Left cardiac atrium (tissue), 4 donors: ENCODE data around the gene CRIP2. TPM values are rescaled to one million over a fixed set of nuclear protein-coding genes. Genes with fewer than 3 reads are reported as not detected.
A peak's percentile ranks its signal among the peaks of the same experiment; 100 is the strongest.

ENCODE experiments used
- ATAC-seq, 2 donors: fragments of 200-7000 bp; cut with Tn5 transposase; one replicate each; pipeline ENCODE4 v1.9.1; 2020; ENCODE audit warnings: mild to moderate bottlenecking in 2 of 2, moderate library complexity in 2 of 2
- DNase-seq: peaks from one replicate; pipeline ENCODE4 v3.0.0-alpha.2; 2020
- intact Hi-C, 2 donors: fragments of 100-400 bp; cut with DNase I; formaldehyde crosslinking; loops; one replicate each; pipeline versions ENCODE4 v1.14.1 to v1.15.1; 2022 to 2023
- total RNA-seq, 2 donors: library from RNA; stranded (reverse); fragmentation: NEBNext Ultra II Directional; extraction: Animal tissue kit (Norgen Biotek cat#: 25700); gene quantifications; one replicate each; pipeline ENCODE4 v1.2.1, GENCODE V29; 2021
- donor health status: DM: no; HTN: yes; CAD: no.
- donor health status: DM: no; HTN: yes; CAD: no; lungs with severe emphysema.
- donor health status: DM: yes; HTN: yes; CAD: no.
- donor health status: Dilated cardiomyopathy.

Gene CRIP2
- total RNA-seq, 2 donors from 2014 or later = 783 to 843 TPM

DNA sequence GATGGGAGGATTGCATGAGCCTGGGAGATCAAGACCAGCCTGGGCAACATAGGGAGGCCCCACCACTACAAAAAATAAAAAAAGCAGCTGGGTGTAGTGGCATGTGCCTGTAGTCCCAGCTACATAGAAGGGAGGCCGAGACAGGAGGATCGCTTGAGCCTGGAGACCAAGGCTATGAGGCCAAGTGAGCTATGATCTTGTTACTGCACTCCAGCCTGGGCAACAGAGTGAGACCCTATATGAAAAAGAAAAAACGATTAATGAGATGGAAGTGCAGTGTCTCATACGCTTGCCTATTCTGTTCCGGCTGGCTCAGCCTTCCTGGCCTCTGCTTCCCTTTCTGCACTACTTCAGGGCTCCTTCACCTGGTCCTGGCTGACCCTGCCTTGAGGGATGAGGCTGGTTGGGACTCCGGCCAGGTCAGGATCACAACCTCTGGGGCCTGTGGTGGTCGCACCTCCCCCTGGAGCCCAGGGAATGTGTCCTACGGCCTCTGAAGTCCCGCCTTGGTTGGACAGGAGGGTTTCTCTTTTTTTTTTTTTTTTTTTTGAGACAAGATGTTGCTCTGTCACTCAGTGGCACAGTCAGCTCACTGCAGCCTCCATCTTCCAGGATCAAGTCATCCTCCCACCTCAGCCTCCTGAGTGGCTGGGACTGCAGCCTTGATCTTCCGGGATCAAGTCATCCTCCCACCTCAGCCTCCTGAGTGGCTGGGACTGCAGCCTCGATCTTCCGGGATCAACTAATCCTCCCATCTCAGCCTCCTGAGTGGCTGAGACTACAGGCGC, 27.1 kb downstream of the CRIP2 start:
- DNase-seq (no peak), ATAC-seq (no peak)
- intact Hi-C loops = no loop called here

DNA sequence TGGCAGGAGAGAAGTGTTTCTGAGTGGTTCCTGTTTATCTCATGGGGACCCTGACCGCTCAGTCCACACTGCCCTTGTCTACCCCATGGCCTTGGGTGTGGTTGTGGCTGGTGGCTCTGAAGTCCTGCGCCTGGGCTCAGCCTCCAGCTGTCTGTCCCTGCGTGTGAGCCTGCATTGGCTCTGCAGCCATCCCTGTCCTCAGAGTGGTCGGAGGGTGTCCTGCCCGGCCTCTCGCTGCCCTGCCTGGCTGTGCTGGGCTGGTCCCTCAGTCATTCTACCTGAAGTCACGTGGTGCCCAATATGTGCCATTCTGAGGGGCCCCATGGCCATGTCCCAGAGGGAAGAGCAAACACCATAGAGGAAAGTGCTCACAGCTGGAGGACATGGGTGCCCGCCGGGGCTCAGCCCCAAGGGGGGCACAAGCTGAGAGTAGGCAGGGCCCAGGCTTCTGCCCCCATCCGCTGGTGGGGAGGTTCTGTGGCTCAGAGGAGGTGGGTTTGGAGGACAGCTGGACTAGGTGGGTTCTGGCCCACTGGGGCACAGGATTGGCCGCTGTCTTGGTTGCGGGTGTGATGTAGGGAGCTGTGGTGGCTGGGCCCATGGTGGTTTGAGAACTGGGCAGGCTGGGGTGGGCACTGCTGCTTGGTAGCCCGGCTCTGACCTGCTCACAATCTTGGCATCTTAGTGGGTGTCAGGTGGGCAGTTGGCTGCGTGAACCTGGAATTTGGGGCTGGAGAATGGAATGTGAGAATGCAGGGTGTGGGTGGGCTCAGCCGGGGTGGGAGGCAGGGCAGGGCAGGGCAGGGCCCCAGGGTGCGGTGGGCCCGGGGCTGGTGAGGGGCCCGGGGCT, 28.1 kb downstream of the CRIP2 start:
- DNase-seq = no peak
- no peak for ATAC-seq

DNA sequence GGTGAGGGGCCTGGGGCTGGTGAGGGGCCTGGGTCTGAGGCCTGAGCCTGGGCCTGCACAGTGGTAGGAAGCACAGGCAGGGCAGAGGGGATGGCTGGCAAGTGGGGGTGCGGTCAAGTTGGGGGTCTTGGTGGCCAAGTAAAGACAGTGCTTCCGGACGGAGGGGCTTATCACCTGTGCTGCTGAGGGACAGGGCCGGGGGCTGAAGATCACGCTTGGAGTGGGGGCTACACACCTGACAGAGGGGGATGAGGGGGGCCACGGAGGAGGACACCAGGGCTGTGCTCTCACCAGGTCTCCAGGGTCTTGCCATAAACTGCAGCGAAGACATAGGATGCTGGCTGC, 28.6 kb downstream of the CRIP2 start:
- intact Hi-C loops = no loop called here
- no peak for DNase-seq
- no peak for ATAC-seq

More for the DNA sequence above, 28.1 kb downstream of the CRIP2 start:
- intact Hi-C loops = no loop called here

DNA sequence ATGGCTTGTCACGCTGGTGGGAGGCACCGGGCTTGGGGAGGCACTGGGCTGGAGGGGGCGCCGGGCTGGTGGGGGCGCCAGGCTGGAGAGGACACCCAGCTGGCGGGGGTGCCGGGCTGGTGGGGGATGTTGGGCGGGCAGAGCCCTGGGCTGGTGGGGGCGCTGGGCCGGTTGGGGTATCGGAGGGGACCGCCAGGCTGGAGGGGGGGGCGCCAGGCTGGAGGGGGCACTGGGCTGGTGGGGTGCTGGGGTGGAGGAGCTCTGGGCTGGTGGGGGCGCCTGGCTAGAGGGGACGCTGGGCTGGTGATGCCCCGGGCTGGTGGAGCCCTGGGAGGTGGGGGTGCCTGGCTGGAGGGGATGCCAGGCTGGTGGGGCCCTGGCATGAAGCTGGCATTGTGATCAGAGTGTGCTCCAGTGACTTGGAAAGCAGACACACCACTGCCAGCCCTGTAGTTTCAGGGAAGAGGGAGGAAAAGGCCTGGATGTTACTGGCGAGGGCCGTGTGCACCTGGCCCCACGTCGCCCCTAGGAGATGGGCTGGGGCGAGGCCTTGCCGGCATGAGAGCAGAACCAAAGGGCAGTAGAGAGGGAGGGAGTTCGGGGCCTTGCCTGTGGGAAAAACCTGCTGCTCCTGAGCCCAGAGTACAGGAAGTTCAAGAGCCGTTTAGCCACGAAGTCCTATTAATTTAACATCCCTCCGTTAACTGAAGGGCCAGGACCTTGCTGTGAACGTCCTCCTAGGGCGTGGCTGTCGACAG, 29.5 kb downstream of the CRIP2 start:
- DNase-seq (no peak), ATAC-seq (no peak)
- intact Hi-C loops = no loop called here

DNA sequence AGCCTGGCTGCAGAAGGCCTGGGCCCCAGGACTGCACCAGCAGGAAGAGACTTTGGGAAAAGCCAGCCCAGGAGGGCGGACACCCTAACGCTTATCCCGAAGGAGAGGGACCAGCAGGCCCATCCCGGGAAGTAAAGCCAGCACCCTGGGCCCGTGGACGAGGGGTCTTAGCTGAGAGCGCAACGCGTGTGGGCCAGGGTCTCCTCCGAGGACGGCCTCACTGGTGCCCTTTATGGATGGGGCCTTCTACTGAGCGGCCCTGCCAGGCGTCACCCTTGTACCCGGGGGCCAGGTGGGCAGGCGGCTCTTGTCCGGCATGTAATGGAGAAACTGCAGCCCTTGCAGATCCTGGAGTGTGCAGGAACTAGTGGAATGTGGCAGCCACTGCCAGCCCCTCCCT, 30.5 kb downstream of the CRIP2 start:
- ATAC-seq = no peak
- intact Hi-C loops = no loop called here
- no peak for DNase-seq

DNA sequence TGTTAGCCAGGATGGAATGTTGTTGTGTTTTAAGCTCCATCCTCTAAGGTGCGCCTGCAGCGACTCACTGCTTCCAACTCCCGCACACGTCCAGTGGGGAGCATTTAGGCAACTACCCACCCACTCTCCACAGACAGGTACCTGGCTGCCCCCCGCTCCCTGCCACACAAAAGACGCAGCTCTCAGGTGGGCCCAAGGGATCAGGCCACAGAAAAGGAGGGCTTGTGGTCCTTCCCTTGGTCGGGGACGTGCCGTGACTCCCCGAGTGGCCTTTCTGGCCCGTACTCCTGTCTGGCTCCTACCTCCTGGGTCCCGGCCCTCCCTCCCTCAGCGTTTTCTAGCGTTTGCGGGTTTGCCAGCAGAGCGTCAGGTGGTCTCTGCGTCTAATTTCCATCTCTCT, 32.6 kb downstream of the CRIP2 start:
- intact Hi-C loops = no loop called here
- ATAC-seq (no peak), DNase-seq (no peak)

DNA sequence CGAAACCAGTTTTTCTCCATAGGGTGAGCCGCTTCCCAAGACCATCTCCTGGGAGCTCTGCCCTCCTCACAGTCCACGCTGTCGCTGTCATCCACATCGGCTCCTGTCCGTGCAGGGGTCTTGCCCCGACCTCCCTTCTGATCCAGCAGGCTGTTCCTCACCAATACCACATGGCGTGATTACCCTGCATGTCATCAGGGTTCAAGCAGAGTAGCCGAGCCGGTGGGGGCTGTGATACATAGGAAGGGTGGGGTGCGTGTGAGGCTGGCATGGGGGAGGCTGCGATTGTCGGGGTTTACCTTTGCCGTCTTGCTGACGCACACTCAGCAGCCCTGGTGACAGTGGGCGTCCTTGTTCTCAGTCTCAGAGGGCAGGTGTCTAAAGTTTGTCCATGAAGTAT, 33.4 kb downstream of the CRIP2 start:
- ATAC-seq = no peak
- DNase-seq = no peak
- intact Hi-C loops = no loop called here

DNA sequence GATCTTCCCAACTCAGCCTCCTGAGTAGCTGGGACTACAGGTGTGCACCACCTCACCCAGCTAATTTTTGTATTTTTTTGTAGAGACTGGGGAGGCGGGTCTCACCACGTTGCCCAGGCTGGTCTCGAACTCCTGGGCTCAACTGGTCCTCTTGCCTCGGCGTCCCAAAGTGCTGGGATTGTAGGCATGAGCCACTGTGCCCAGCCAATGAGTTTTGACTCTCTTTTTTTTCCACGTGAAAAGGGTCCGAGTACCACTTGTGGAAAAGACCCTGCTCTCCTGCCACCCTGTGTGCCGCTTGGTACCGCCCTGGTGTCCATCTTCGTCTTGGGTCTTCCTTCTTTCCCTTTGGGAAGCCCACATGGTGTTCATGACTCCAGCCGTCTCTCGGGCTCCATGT, 34.0 kb downstream of the CRIP2 start:
- DNase-seq = no peak
- ATAC-seq = no peak

DNA sequence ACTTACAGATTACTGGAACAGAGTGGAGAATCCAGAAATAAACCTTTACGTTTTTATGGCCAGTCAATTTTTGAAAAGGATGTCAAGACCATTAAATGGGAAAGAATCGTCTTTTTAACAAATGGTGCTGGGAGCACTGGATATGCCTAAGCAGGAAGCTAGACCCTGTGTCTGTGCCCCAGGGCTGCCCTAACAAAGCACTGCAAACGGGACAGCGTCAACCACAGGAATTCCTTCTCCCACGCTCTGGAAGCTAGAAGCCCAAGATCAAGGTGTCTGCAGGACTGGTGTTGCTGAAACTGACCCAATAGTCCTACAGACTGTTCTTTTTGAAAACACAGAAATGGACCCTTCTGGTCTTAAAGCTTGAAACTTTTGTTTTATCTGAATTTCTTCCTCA, 42.5 kb downstream of the CRIP2 start:
- no peak for DNase-seq
- intact Hi-C loops = no loop called here
- no peak for ATAC-seq

More for the DNA sequence above, 34.0 kb downstream of the CRIP2 start:
- intact Hi-C loops = no loop called here

DNA sequence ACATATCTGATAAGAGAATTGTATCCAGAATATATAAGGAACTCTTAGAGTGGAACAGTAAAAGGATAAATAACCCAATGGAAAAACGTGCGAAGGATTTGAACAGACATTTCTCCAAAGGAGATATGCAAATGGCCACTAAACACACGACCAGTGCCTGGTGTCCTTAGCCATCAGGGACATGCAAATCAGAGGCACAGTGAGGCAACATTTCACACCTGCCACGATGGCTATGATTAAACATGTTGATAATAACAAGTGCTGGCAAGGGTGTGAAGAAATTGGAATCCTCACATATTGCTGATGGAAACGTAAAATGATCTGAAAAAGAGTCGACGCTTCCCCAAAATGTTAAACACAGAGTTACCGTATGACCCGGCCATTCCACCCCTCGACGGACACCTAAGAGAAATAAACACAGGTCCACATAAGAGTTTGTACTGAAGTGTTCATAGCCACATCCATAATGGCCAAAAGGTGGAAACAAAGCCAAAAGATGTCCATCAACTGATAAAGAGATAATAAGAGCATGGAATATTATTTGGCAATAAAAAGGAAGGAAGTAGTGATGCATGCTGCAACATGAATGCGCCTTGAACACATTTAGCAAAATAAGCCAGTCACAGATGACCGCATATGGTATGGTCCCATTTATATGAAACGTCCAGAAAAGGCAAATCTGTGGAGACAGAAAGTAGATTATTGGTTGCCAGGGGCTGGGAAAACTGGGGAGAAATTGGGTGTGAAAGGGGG, 45.5 kb downstream of the CRIP2 start:
- DNase-seq (no peak), ATAC-seq (no peak)
- intact Hi-C loops = loop anchor here in 1 of 2 donors (10.0 kb wide), 1 partner anchor 315 kb away; no protein-coding TSS in a partner anchor

DNA sequence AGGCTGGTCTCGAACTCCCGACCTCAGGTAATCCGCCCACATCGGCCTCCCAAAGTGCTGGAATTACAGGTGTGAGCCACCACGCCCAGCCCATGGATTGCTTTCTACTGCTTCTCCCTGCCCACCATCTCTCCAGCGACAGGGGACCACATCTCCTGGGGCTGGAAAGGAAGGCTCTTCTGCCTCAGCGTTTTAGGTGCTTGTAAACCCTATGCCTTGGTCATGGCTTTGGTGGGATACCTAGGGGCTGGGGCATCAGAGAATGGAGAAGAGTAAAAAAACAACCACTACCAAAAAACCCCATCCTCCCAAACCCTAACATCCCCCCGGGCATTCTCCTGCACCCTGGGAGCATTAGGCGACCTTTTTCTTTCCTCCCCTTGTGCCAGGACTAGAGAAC, 50.7 kb downstream of the CRIP2 start:
- DNase-seq (no peak), ATAC-seq (no peak)
- intact Hi-C loops = loop anchor here in 1 of 2 donors (10.0 kb wide), 1 partner anchor 321 kb away; no protein-coding TSS in a partner anchor

DNA sequence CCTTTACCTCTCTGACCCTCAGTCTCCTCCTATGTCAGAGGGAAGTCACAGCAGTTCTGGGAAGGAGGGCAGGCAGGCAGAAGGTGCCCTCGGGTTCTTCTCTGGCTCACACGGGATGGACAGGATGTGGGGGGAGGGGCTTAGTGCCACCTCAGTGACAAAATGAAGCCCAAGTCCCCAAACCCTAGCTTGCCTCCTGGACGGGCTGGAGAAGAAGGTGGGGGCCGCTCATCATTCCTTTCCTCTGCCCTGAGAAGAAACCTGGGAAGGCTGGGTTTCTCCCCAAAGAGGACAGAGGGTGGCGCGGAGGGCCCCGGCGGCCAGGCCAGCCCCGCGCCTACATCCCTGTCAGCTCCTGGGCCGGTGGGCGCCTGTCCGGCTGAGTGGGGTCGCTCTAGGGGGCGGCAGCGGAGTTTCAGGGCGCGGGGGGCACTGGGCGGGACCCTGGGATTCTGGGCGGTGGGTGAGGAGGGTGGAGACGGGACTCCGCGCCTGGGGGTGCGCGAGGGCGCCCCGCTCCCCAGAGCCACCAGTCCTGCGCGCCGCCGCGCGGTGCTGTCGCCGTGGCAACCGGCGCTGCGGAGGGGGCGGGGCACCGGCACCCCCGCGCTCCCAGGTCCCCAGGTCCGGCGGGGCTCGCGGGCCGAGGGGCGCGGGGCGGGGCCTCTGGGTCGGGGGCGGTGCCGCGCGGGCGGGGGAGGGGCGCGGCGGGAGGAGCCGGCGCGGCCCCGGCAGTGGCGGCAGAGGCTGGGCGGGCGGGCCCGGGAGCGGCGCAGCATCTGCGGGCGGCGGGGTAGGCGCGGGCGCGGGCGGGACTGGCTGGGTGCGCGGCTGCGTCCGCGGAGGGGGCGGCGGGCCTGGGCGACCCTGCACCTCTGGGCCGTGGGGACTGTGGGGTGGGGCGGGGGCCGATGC, 51.5 kb downstream of the CRIP2 start, which contains the start of gene TMEM121:
TSS of gene TMEM121 (plus strand) at position 723 of the 915 bp plus-strand sequence. CDS start 2,252 bp downstream, outside the sequence.
- DNase-seq (no peak), ATAC-seq (peak; percentile 6 to 24)
- intact Hi-C loops = loop anchor here in 1 of 2 donors (10.0 kb wide), 1 partner anchor 321 kb away; no protein-coding TSS in a partner anchor

DNA sequence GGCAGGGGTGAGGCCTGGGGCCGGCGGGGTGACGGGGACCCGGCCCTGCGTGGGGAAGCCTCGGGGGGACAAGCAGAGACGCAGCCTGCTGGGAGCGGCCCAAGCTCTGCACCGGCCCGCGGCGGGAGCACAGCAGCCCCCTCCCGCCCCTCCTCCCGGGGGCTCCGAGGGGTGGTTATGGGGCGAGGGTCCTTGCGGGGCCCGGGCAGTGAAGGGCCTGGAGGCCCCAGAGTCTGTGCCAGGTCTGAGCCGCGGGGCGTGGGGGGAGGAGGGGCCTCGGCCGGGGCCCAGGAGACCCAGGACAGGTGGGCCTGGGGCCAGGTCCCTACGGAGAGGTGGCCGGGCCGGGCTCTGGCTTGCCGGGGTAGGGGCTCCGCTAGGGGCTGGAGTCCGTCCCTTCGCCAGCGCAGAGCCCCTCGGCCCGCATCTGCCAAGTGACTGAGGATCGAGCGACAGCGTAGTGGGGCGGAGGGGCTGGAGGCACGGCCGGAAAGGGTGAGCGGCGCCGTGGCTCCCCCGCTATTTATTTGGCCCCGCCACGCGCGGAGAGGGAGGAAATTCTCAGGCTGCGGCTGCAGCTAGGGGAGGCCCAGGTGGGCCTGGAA, 52.3 kb downstream of the CRIP2 start:
- intact Hi-C loops = loop anchor here in 1 of 2 donors (10.0 kb wide), 1 partner anchor 322 kb away; no protein-coding TSS in a partner anchor
- ATAC-seq (peak; percentile 5 to 8), DNase-seq (no peak)

DNA sequence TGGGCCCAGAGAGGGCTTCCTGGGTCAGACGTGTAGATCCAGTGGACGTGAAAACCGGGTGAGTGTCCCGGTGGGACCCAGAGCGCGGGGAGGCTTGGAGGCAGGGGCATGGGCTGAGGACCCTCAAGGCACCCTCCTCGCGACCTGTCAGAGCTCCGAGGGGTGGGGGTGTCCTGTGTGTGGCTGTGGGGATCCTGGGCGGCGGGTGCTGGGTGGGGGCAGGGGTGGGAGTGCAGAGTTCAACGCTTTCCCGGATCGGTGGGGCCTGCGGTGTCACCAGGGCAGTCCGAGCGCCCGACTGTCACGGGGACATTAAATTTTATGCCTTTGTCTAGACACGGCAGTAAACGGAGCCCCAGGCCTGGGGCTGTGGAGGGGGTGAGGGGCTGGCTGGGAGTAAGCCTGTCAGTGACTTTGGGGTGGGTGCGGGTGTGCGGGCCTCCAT, 52.8 kb downstream of the CRIP2 start:
- intact Hi-C loops = loop anchor here in 1 of 2 donors (10.0 kb wide), 1 partner anchor 323 kb away; no protein-coding TSS in a partner anchor
- no peak for ATAC-seq
- no peak for DNase-seq

DNA sequence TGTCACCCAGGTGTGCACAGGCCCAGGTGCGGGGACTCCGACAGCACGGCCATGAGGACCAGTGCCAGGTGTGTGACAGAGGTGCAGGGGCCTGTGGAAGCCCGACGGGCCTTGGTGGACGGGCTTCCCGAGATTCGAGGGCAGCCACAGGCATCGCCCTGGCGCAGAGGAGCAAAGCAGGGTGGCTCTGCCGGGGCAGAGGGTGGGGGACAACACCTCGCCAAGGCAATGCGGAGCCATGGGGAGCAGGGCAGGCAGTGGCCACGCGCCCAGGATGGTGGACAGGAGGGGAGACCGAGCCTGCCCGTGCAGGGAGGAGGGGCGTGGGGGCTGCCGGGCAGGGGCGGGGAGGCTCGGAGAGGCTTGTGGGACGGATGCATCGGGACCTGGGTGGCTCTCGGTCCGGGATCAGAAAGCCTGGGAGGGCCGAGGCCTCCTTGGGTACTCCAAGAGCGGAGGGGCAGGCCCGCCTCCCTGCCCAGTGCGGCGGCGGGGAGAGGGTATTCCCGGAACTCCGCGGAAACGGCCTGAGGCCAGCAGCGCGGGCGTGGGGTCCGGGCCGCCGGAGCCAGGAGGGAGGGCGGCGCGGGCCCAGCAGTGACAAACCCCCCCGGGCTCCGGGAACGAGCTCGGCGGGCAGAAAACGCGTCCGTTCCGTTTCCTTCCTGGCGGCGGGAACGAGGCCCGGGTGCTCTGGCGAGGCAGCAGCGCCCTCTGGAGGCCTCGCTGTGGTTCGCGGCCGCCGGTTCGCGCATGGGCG, 53.4 kb downstream of the CRIP2 start:
- intact Hi-C loops = loop anchor here (2.0 to 10.0 kb wide), 2 partner anchors 157 to 323 kb away; no protein-coding TSS in a partner anchor
- ATAC-seq = peak; percentile 78 to 79

More for the DNA sequence above, 53.4 kb downstream of the CRIP2 start:
- DNase-seq = peak; percentile 84
